NCI-H69 (cell line): Measurements from ENCODE around the gene ADRA2B.
A peak's percentile ranks its signal among the peaks of the same experiment; 100 is the strongest.

Source experiments
- DNase-seq: peaks from one replicate; lab custom pipeline; 2025; lab: John Stamatoyannopoulos, UW

ADRA2B gene

GRCh38 chr2:96105152-96105915, 11.0 kb downstream of the ADRA2B start:
- no peak for DNase-seq

GRCh38 chr2:96104487-96104861, 11.9 kb downstream of the ADRA2B start:
- no peak for DNase-seq

DNA sequence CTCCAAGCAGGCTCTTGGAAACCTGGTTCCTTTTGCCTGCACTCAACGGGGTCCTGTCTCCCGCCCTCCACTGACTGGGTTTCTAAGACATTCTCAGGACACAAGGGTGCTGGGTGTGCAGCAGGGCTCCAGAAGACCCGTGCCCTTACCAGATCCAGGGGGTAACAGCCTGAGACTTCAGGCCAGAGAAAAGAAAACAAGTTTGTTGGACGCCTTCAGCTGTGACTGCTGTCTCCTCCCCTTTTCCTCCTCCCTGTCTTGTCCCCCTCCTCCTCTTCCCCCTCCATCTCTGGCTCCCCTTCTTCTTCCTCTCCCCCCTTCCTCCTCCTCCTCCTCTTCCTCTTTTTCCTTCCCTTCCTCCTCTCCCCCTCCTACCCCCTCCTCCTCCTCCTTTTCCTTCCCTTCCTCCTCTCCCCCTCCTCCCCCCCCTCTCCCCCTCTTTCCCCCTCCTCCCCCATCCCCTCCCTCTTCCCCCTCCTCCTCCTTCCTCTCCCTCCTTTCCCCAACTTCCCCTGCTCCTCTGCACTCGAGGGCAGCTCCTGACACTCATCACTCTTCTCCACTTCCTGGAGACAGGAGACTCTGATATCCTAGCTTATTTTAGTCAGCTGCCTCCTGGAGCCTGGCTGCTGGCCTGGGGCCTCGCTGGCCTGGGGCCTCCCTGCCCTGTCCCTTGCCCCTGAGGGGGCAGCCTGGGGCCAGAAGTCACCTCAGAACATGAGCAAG, 12.4 kb downstream of the ADRA2B start:
- peak; percentile 18 for DNase-seq

GRCh38 chr2:96103187-96103601, 13.2 kb downstream of the ADRA2B start:
- no peak for DNase-seq

DNA sequence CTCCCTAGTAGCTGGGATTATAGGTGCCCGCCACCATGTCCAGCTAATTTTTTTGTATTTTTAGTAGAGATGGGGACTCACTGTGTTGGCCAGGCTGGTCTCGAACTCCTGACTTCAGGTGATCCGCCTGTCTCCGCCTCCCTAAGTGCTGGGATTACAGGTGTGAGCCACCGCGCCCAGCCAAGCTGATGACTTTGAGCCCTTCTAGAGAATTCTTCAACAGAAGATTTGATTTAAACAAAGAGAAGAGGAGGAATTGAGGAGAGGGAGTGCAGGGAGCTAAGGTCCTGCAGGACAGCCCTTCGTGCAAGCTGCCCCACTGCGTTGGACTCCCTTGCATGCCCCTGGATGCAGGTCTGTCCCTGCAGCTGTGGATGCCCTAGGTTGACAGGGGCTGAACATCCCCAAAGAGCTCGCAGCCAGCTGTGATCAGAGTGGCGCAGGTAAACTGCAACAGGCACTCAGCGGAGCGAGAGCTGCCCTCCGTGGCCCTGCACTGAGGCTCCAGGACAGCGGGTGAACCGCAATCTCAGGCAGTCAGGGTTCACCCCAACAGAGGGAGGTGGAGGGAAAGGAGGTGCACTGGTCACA, 13.7 kb downstream of the ADRA2B start:
- DNase-seq, result no peak

GRCh38 chr2:96100893-96101304, 15.5 kb downstream of the ADRA2B start:
- DNase-seq, result no peak

GRCh38 chr2:96099861-96100798, 16.2 kb downstream of the ADRA2B start:
- peak; percentile 58 for DNase-seq

- no peak for DNase-seq
Observed at GRCh38 chr2:96098900-96099590, 17.3 kb downstream of the ADRA2B start.

- DNase-seq, result no peak
Observed at GRCh38 chr2:96097951-96098823, 18.2 kb downstream of the ADRA2B start.

DNA sequence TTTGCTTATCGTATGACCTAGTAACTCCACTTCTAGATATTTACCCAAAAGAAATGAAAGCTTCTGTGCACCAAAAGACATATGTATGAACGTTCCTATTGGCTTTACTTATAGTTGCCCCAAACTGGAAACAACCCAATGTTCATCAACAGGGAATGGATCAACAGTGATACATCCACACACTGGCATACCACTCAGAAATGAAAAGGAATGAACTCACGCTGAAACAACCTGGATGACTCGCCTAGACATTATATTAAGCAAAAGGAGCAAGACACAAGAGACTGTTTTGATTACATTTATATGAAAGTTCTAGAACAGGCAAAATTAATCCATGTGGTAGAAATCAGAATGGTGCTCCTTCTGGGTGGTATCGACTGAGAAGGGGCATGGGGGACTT, 18.9 kb downstream of the ADRA2B start:
- DNase-seq, result no peak

GRCh38 chr2:96095116-96095636, 21.2 kb downstream of the ADRA2B start:
- DNase-seq, result peak; percentile 20

DNA sequence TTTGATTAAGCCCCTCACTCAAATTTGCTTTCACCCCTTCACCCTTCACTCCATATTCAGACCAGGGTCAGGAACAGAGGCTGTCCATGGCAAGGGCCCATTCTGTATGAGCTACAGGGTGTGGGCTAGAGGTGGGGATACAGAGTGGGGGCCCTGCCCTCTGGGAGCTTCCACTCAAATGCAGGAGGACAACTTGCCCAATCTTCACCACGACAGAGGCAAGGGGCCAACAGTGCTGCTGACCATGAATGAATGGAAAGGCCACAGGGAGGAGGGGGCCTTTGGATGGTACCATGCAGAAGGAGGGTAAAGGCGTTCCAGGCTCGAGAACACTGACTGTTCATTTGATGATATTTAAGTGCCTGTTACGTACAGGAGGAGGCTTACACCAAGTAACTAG, 22.8 kb downstream of the ADRA2B start:
- no peak for DNase-seq

DNA sequence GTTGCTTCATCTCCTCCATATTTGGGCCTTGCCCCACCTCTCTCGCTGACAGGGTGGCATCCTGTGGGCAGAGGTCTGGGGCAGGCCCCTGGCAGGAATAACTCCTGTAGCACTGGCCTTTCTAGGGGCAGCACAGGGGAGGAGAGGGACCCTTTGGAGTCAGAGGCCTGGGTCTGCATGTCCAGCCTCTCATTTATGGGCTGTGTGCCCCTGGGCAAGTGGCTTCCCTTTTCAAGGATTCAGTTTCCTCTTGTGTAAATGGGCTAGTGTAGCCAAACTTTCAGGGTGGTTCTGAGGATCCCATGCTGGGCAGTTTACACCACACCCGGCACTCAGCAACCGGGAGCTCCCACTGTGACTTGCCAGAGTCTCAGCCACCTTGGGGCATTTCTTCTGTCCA, 23.4 kb downstream of the ADRA2B start:
- DNase-seq, result peak; percentile 38

DNA sequence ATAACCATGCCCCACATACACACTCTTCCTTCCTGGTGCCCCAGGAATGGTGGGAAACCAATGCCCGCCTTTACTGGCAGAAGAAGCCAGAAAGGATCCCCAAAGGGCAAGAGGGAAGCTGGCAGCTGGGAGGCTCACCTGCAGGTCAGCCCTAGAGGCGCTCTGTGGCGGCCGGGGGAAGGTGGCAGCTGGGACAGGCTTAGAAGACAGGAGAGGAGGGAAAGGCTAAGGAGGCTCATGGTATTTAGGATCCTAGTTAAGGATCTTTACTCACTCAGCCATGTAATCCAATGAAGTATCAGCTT, 23.8 kb downstream of the ADRA2B start:
- DNase-seq, result peak; percentile 70

DNA sequence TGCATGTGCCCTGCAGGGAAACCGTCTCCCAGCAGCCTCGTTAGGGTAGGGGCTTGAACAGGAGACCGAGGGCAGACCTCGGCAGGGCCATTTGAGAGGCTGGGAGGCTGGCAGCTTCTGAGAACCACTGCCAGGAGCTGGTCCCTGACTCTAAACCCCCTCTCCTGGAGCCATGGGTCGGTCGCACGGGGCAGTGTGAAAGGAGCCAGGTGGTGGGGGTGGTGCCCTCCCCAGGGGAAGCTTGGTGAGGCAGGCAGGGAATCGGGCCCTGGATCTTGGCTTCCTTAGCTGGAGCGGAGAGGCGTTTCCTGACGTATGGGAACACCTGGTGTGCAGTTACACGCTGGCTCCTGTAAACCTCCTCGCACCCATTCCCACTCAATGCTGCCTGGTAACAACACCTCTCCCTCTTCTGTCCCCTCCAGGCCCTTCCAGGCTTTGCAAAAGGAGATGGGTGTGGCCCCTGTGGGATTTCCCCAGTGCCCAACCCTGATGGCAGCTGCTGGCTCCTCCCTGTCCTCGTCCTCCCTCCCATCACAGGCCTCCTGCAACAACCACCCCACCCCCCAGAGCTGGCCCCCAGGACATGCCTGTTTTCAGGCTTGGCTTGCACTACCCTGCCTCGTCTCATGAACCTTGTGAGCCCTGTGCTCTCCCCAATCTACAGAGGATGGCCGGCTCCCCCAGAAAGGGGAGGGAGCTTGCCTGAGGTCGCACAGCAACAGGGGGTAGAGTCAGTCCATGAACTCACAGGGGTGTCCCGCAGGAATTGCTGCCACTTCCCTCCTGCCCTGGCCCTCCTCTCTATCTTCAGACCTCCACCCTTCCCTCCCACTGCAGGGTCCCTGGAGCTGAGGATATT, 24.4 kb downstream of the ADRA2B start:
- peak; percentile 94 for DNase-seq

DNA sequence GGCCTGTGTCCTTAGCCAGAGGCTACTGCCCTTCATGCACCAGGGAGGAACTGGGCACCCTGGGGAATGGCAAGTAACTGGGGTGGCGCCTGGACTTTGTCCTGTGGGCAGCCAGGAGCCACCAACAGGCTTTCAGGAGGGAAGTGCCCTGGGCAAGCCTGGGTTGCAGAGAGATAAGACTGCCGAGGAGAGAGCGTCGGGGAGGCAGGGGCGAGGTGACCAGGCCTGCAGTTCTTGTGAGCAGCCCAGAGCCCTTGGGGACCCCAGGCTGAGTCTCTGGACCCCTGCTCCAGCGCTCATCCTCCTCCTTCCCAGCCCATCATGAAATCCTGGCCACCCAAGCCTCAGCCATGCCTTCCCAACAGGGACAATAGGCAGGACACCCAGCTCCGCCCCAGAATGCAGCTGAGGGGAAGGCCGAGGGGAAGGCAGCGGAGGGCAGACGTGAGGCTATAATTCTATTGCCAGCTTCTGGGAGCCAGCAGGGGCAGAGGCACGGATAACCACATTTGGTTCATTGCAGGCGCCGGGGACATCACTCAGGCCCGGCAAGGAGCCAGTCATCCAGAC, 25.1 kb downstream of the ADRA2B start:
- DNase-seq, result peak; percentile 39

GRCh38 chr2:96090196-96090926, 26.0 kb downstream of the ADRA2B start:
- peak; percentile 28 for DNase-seq
